Measurements from ENCODE around the gene SLC40A1. TPM values are rescaled to one million over a fixed set of nuclear protein-coding genes. Genes with fewer than 3 reads are reported as not detected.

The SLC40A1 gene
- total and polyA plus RNA-seq, 12 donors = 9.4 to 93.9 (median 46.8) TPM

DNA sequence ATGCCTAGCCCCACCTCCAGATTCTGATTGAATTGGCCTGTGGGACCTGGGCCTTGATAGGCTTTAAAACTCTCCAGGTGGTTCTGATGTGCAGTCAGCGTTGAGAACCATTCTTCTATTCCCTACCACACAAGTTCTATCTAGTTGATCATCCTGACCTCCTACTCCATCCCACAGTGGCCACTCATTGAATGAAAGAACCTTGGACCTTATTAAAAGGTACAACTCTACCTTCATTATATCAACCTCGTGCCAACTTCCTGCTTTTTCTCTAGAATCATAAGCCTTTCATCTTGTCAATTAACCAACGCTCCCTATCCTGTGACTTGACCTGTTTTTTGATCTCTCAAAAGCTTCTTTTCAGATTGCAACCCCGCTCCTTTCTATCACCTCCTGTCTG lies 55.8 kb downstream of the SLC40A1 start:
- no peaks in the 10 kb centered on the region for H3K9me3 ChIP-seq
- 83% methylated on average over 4 of the region's 4 CpGs for WGBS, 2 donors
- H3K4me1 ChIP-seq = peaks cover 3 to 35% (median 28%) of the 10 kb centered on the region in 9 donors
- no peaks in the 10 kb centered on the region for H3K36me3 ChIP-seq
- no peaks in the 10 kb centered on the region for H3K27me3 ChIP-seq
- no peak overlapping the region for H3K4me3 ChIP-seq
- no peak for ATAC-seq
- TF ChIP-seq, protein P1, sequence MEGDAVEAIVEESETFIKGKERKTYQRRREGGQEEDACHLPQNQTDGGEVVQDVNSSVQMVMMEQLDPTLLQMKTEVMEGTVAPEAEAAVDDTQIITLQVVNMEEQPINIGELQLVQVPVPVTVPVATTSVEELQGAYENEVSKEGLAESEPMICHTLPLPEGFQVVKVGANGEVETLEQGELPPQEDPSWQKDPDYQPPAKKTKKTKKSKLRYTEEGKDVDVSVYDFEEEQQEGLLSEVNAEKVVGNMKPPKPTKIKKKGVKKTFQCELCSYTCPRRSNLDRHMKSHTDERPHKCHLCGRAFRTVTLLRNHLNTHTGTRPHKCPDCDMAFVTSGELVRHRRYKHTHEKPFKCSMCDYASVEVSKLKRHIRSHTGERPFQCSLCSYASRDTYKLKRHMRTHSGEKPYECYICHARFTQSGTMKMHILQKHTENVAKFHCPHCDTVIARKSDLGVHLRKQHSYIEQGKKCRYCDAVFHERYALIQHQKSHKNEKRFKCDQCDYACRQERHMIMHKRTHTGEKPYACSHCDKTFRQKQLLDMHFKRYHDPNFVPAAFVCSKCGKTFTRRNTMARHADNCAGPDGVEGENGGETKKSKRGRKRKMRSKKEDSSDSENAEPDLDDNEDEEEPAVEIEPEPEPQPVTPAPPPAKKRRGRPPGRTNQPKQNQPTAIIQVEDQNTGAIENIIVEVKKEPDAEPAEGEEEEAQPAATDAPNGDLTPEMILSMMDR (IDR thresholded peaks at IDR 0.05) = no peak
- intact Hi-C loops (cut with DNase I) = no loop called here
- H3K27ac ChIP-seq = no peak overlapping the region
- DNase-seq = no peak

DNA sequence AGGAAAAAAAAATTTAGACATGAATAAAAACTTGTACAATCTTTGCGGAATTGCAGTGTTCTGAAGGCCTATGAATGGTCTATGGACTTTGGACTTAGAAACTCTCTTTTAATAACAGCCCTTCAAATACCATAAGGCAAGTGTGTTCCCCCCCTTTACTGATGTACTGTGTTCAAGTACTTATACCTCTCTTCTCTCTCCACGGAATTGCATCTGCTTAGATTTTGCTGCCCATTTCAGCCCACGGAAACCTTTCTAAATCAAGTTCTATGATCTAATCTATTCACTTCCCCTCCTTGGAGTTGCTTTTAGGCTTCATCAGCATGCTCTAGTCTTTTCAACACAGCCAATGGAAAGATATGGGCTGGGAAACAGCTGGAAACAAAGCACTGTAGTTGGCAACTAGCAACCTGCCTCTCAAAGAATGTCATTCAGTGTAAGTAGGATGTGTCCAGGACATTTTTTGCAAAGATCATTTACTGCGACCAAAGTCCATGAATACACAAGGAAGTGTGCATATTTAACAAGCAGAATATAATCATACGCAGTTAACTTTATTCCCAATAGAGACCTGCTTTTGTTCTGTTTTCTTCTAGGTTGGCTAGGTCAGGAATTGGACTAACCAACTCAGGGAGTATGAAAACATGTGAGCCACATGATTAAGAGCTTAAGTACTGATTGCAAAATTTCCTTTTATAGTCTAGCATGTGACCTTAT lies 58.0 kb downstream of the SLC40A1 start:
- 49 to 52% methylated on average over 5 of the region's 5 CpGs for WGBS, 2 donors
- intact Hi-C loops (cut with DNase I) = no loop called here
- Histone ChIP-seq H3K36me3 (no peaks in the 10 kb centered on the region), H3K4me1 (peaks cover 2 to 26% (median 16%) of the 10 kb centered on the region in 9 donors), H3K4me3 (no peak overlapping the region), H3K27ac (peak overlapping the region in 8 of 10 donors; percentile 4 to 59 (median 38)), H3K27me3 (no peaks in the 10 kb centered on the region), H3K9me3 (peaks cover 0 to 2% (median 0%) of the 10 kb centered on the region in 11 donors)
- DNase-seq = no peak
- TF ChIP-seq, protein P1 (IDR thresholded peaks at IDR 0.05) = no peak
- ATAC-seq = peak; percentile 41 to 81 (median 72)

- TF ChIP-seq, protein P1 (IDR thresholded peaks at IDR 0.05) = no peak
- ATAC-seq (no peak), DNase-seq (no peak)
- Histone ChIP-seq H3K36me3 (no peaks in the 10 kb centered on the region), H3K4me3 (no peak overlapping the region), H3K27ac (peak overlapping the region in 6 of 10 donors; percentile 4 to 48 (median 28)), H3K4me1 (peaks cover 0 to 21% (median 13%) of the 10 kb centered on the region in 9 donors), H3K9me3 (peaks cover 0 to 6% (median 0%) of the 10 kb centered on the region in 11 donors), H3K27me3 (no peaks in the 10 kb centered on the region)
- WGBS, 2 donors = 95 to 96% methylated on average over 2 of the region's 2 CpGs
- intact Hi-C loops (cut with DNase I) = no loop called here
Observed at GRCh38 chr2:189521699-189522434, 58.7 kb downstream of the SLC40A1 start.

DNA sequence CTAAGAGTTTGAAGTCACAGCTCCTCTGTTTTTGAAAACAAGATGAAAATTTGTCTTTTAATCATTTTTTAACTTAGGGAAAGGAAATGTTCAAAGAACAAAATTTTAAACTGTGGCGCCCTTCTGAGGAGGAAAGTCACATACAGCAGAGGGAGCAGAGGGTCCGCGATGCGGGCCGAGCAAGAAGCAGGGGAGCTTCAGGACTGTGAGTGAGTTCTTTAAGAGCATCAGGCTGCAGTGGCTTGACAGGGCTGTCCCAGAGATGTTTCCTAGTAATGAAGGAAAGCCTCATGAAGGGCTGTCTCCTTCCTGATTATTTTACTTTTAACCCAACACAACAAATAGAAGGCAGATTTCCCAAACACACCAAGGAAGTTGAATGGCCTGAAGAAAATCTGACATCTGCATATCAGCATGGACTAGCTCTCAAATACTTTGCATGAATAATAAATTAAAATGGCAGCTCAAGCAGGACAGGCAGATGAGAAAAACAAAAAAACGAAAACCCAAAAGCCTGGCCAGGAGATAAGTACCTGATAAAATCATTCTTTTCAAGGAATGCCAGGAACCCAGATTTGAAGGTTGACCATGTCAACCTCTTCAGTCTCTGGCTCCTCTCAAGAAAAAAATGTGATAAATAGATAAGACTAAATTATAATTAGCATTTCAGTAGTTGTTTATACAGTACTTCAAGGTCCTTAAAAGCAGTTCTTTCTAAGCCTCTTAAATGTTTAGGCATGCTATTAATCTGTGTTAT lies 60.8 kb downstream of the SLC40A1 start:
- TF ChIP-seq, protein P1 (IDR thresholded peaks at IDR 0.05) = no peak
- intact Hi-C loops (cut with DNase I) = loop anchor here in 1 of 10 donors (10.0 kb wide), 1 partner anchor 55 kb away; no protein-coding TSS in a partner anchor
- Histone ChIP-seq H3K4me3 (no peak overlapping the region), H3K27ac (no peak overlapping the region), H3K4me1 (peaks cover 0 to 40% (median 15%) of the 10 kb centered on the region in 9 donors), H3K27me3 (no peaks in the 10 kb centered on the region), H3K9me3 (peaks cover 0 to 6% (median 0%) of the 10 kb centered on the region in 11 donors), H3K36me3 (no peaks in the 10 kb centered on the region)
- 66 to 70% methylated on average over 6 of the region's 6 CpGs for WGBS, 2 donors
- ATAC-seq = no peak
- DNase-seq = no peak

Measured in heart right ventricle (tissue), 16 donors.